NCI-H748 (cell line): ENCODE data around the gene SLC22A23.

ENCODE experiments used
- DNase-seq: peaks from one replicate; lab custom pipeline; 2025; ENCODE audit not compliant: unreplicated experiment; lab: John Stamatoyannopoulos, UW

The SLC22A23 gene

GRCh38 chr6:3456898-3457709 is at the start of gene SLC22A23:
TSS of gene SLC22A23 (minus strand) at chr6:3457050. CDS start at chr6:3456559, 491 bp downstream.
- peak; percentile 89 for DNase-seq

GRCh38 chr6:3506200-3506599 is 49.4 kb upstream of the SLC22A23 start:
- DNase-seq = no peak

GRCh38 chr6:3504938-3505805 is 48.3 kb upstream of the SLC22A23 start:
- DNase-seq = no peak

- DNase-seq = no peak
These were observed 47.5 kb upstream of the SLC22A23 start for GRCh38 chr6:3504354-3504753.

GRCh38 chr6:3501826-3502500 is 45.1 kb upstream of the SLC22A23 start:
- DNase-seq = no peak

GRCh38 chr6:3500262-3501014 is 43.6 kb upstream of the SLC22A23 start:
- no peak for DNase-seq

- no peak for DNase-seq
These were observed 42.8 kb upstream of the SLC22A23 start for GRCh38 chr6:3499603-3500002.

GRCh38 chr6:3496395-3496794 is 39.5 kb upstream of the SLC22A23 start:
- DNase-seq = no peak

GRCh38 chr6:3494391-3495100 is 37.7 kb upstream of the SLC22A23 start:
- DNase-seq = no peak

- DNase-seq = no peak
These were observed 33.8 kb upstream of the SLC22A23 start for GRCh38 chr6:3490625-3490980.

GRCh38 chr6:3489961-3490624 is 33.2 kb upstream of the SLC22A23 start:
- no peak for DNase-seq

- DNase-seq = peak; percentile 17
These were observed 32.3 kb upstream of the SLC22A23 start for GRCh38 chr6:3489027-3489757.

- DNase-seq = no peak
These were observed 28.1 kb upstream of the SLC22A23 start for GRCh38 chr6:3484946-3485345.

GRCh38 chr6:3484192-3484591 is 27.3 kb upstream of the SLC22A23 start:
- DNase-seq = no peak

GRCh38 chr6:3483675-3484074 is 26.8 kb upstream of the SLC22A23 start:
- DNase-seq = no peak

- DNase-seq = no peak
These were observed 26.0 kb upstream of the SLC22A23 start for GRCh38 chr6:3482869-3483268.

GRCh38 chr6:3481640-3482039 is 24.8 kb upstream of the SLC22A23 start:
- no peak for DNase-seq

GRCh38 chr6:3480009-3480408 is 23.2 kb upstream of the SLC22A23 start:
- DNase-seq = no peak

GRCh38 chr6:3473773-3474172 is 16.9 kb upstream of the SLC22A23 start:
- DNase-seq = peak; percentile 18
